Duodenal mucosa (tissue), 2 donors: ENCODE results near the gene RAET1G.
"Not testable (repeated sequence)": the region's sequence is repeated elsewhere in the genome, so short reads cannot be mapped to it uniquely, and the experiment has no call there.

ENCODE experiments used
- H3K27ac ChIP-seq: one replicate; pipeline ENCODE4 v1.7.0; 2013; ENCODE audit warnings: low read depth, low read length
- H3K27me3 ChIP-seq, 2 donors: one replicate each; pipeline ENCODE4 v1.7.0; 2013; ENCODE audit warnings: low read length in 2 of 2, control low read depth in 1 of 2; ENCODE audit not compliant: insufficient read depth in 2 of 2, control insufficient read depth in 1 of 2
- H3K36me3 ChIP-seq, 2 donors: one replicate each; pipeline ENCODE4 v1.7.0; 2013; ENCODE audit warnings: low read length in 2 of 2, control low read depth in 1 of 2; ENCODE audit not compliant: insufficient read depth in 2 of 2, control insufficient read depth in 1 of 2
- H3K4me1 ChIP-seq, 2 donors: one replicate each; pipeline ENCODE4 v1.7.0; 2013; ENCODE audit warnings: low read length in 2 of 2, control low read depth in 1 of 2; ENCODE audit not compliant: insufficient read depth in 2 of 2, control insufficient read depth in 1 of 2
- H3K4me3 ChIP-seq, 2 donors: one replicate each; pipeline ENCODE4 v1.7.0; 2013; ENCODE audit warnings: low read length in 2 of 2, low read depth in 1 of 2
- H3K9ac ChIP-seq, 2 donors: one replicate each; pipeline ENCODE4 v1.7.0; 2013; ENCODE audit warnings: low read length in 2 of 2, low read depth in 1 of 2
- H3K9me3 ChIP-seq, 2 donors: one replicate each; pipeline ENCODE4 v1.7.0; 2013; ENCODE audit warnings: low read length in 2 of 2, control low read depth in 1 of 2; ENCODE audit not compliant: control insufficient read depth in 1 of 2

The RAET1G gene

GRCh38 chr6:149924933-149925252 is 2.0 kb upstream of the RAET1G start:
- Histone ChIP-seq H3K4me3 (peak overlapping the region in 1 of 2 donors; percentile 72), H3K9ac (no peak overlapping the region), H3K36me3 (no peaks in the 10 kb centered on the region), H3K9me3 (no peaks in the 10 kb centered on the region), H3K4me1 (peaks cover 7 to 22% of the 10 kb centered on the region in 2 donors), H3K27me3 (peaks cover 14 to 29% of the 10 kb centered on the region in 2 donors), H3K27ac (no peak overlapping the region)

DNA sequence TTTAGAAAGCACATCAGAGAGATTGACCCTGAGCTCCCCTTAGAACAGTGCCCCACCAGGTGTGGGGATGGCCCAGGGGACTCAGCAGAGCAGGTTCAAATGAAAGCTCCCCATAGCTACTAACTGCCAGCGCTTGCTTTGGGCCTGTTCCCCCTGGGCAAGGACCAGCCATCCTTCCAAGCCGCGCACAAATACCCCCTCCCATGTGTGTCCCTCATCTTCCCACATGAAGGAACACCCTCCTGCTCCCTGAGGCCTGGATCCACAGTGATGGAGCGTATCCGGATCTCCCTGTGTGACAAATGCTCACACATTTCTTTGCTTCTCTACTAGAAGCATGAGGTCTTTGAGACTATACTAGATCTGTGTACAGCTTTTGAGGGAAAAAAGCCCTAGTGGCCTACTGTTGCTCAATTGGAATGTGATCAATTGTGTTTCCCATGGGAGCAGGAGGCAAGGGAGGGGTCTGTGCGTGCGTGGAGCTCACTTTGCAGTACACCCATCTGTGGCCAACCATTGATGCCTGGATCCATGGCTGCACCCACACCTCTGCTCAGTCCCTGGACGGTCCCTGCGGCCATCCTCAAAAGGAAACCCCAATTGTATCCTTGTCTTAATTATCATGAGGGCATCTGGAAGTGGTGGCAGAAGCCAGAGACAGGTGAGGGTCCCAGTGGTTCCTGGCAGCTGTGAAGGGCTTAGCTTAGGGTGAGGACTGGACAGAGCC is 1.4 kb upstream of the RAET1G start:
- Histone ChIP-seq H3K27ac (no peak overlapping the region), H3K9ac (no peak overlapping the region), H3K4me1 (peaks cover 7 to 22% of the 10 kb centered on the region in 2 donors), H3K9me3 (no peaks in the 10 kb centered on the region), H3K27me3 (peaks cover 9 to 24% of the 10 kb centered on the region in 2 donors), H3K4me3 (no peak overlapping the region), H3K36me3 (no peaks in the 10 kb centered on the region)

GRCh38 chr6:149923327-149923986 is 536 bp upstream of the RAET1G start:
- H3K9ac ChIP-seq: no peak overlapping the region
- peak overlapping the region; percentile 65 to 74 for H3K4me3 ChIP-seq

DNA sequence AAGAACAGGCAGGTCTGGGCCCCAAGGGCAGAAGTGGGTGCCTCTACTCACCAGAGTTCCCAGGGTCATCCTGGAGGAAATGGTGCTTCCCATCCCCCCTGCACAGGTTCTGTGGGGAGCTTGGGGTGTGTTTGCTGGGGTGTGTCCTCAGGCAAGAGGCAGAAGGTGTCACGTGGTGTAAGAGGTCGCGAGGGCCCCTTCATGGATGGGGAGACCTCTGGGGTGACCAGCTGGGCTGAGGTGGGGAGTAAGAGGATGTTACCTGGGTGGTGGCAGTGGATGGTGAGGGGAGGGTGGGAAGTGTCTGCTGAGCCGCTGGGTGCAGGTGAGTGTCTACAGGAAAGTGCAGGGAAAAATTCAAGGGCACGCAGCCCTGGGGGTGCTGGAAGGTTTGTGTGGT is 830 bp downstream of the RAET1G start:
- Histone ChIP-seq H3K27me3 (peaks cover 4 to 16% of the 10 kb centered on the region in 2 donors), H3K4me1 (peaks cover 7 to 22% of the 10 kb centered on the region in 2 donors)
- not testable (repeated sequence) for H3K9ac ChIP-seq, H3K4me3 ChIP-seq, H3K36me3 ChIP-seq, H3K27ac ChIP-seq, H3K9me3 ChIP-seq

More at GRCh38 chr6:149923327-149923986, 536 bp upstream of the RAET1G start:
- Histone ChIP-seq H3K27ac (no peak overlapping the region), H3K27me3 (peaks cover 4 to 19% of the 10 kb centered on the region in 2 donors), H3K4me1 (peaks cover 7 to 22% of the 10 kb centered on the region in 2 donors), H3K36me3 (no peaks in the 10 kb centered on the region), H3K9me3 (no peaks in the 10 kb centered on the region)

GRCh38 chr6:149921361-149921760 is 1.6 kb downstream of the RAET1G start:
- Histone ChIP-seq H3K9ac (no peak overlapping the region), H3K4me3 (no peak overlapping the region), H3K27me3 (peaks cover 4 to 16% of the 10 kb centered on the region in 2 donors), H3K27ac (no peak overlapping the region), H3K9me3 (no peaks in the 10 kb centered on the region), H3K4me1 (peaks cover 7 to 22% of the 10 kb centered on the region in 2 donors), H3K36me3 (no peaks in the 10 kb centered on the region)

DNA sequence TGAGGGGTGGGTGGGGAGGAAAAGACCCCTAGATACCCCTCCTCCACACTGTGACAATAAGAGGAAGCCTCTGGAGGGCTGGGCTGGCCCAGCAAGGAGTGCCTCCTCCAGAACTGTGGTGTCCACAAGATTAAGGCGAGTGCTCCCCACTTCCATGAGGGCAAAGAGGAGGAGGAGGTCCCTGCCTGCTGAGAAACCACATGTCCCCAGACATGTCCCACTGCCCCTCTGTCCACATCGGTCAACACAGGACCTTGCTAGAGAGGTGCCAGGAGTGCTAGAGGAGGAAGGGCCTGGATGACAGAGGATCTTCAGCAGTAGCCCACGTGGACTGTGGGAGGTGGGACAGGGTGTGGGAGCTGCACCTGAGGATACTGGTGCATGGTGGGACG is 3.1 kb downstream of the RAET1G start:
- H3K27me3 ChIP-seq: peaks cover 4 to 11% of the 10 kb centered on the region in 2 donors
- no peak overlapping the region for H3K9ac ChIP-seq
- peaks cover 7 to 12% of the 10 kb centered on the region in 2 donors for H3K4me1 ChIP-seq
- H3K27ac ChIP-seq: no peak overlapping the region
- H3K4me3 ChIP-seq: no peak overlapping the region
- H3K36me3 ChIP-seq: no peaks in the 10 kb centered on the region
- H3K9me3 ChIP-seq: no peaks in the 10 kb centered on the region

DNA sequence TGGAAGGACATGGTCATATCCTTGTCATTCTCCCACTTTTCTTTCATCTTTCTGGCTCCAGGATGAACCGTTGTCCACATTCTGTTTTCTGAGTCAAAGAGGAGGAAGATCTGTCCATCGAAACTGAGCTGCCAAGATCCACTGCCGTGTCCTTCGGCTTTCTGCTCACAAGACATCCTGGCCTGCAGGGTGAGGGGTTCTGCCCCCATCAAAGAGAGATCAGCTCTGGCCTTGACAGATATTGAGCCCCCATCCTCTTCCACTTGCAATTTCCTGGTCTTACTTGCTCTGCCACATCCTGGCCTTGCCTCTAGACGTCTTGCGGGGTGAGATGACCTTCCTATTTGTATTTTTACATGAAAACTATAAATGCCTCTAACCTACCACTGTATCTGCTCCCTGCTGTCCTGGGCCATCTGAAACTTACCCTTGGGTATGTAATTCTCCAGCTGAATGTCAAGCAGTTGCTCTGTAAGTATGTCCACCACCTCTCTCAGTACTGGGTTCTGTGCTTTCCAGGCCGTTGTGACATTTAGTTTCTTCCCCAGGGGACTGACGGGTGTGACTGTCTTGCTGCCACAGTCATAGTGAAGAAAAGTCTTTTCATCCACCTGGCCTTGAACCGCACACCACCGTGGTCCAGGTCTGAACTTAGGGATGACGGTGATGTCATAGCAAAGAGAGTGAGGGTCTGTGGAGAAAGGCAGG is 3.6 kb downstream of the RAET1G start:
- H3K27me3 ChIP-seq, H3K4me3 ChIP-seq, H3K36me3 ChIP-seq, H3K9ac ChIP-seq, H3K4me1 ChIP-seq, H3K9me3 ChIP-seq, H3K27ac ChIP-seq: not testable (repeated sequence)

DNA sequence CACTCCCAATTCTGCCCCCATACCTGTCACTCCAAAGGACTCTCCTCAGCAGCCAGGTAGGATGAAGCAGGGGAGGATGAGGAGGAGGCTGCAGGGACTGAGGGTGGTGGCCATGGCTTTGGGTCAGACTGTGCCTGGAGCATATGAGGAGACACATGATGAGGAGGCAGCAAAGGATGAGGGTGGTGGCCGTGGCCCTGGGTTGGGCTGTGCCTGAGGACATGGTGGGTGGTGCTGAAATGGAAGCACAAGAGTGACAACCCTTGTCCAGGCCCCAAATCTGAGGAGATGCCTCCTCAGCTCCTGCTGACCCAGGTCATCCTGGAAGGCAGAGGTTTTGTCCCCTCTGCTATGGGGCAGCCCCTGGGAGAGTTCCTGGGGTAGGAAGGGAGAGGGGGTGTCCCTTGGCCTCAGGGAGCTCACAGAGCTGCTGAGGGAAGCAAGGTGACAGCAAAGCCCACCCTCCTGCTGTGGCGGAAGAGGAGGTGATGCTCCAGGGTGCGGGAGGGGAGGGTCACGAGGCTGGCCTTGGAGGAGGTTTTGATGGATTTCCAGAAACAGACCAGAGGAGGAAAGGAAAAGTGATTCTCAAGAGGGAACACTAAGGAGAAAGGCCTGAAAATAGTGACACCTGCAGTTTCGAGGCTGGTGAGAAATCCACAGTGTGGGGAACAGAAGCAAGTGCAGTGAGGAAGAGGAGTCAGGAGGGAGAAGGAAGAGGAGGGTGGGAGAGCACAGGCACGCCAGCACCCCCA is 4.6 kb downstream of the RAET1G start:
- H3K27me3 ChIP-seq: peaks cover 0 to 5% of the 10 kb centered on the region in 2 donors

DNA sequence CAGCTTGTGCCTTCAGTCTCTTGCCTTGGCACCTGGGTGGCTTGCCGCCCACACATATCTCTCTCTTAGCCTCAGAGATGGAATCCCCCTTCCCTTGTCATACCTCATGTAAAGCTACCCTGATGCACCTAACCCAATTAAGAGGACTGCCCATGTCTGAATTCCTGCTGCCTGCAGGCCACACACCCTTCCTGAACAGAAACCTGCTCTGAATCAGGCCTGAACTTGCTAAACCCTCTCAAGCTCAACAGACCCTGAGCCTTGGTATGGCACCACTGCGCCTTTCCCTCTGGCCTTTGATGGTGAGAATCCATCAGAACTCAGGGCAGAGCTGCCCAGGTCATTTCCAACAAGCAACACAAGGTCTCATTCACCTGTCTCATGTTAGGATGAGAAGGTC is 5.2 kb downstream of the RAET1G start:
- H3K27me3 ChIP-seq: peaks cover 0 to 5% of the 10 kb centered on the region in 2 donors
- H3K4me1 ChIP-seq: peaks cover 2 to 4% of the 10 kb centered on the region in 2 donors
- no peak overlapping the region for H3K9ac ChIP-seq
- H3K27ac ChIP-seq: no peak overlapping the region
- no peaks in the 10 kb centered on the region for H3K9me3 ChIP-seq
- no peak overlapping the region for H3K4me3 ChIP-seq
- no peaks in the 10 kb centered on the region for H3K36me3 ChIP-seq

More for the DNA sequence above, 4.6 kb downstream of the RAET1G start:
- H3K9ac ChIP-seq: no peak overlapping the region
- no peak overlapping the region for H3K27ac ChIP-seq
- H3K4me1 ChIP-seq: peaks cover 7 to 8% of the 10 kb centered on the region in 2 donors
- no peaks in the 10 kb centered on the region for H3K9me3 ChIP-seq
- no peaks in the 10 kb centered on the region for H3K36me3 ChIP-seq
- H3K4me3 ChIP-seq: no peak overlapping the region
